HFF-Myc (cell line): ENCODE results near the gene PCGF1.

Experiments used
- DNase-seq: peaks from one replicate; pipeline ENCODE4 v3.0.0-alpha.2; 2011; ENCODE audit warnings: low read depth; ENCODE audit errors: extremely low read depth
- H3K4me3 ChIP-seq: replicated peaks from 2 replicates; pipeline ENCODE4 v1.5.1; 2011; ENCODE audit warnings: low read depth, mild to moderate bottlenecking, control low read depth, low read length
- TF ChIP-seq, protein P1 (sequence below): IDR thresholded peaks from 2 replicates; pipeline ENCODE4 v1.5.1; 2012; ENCODE audit warnings: mild to moderate bottlenecking, low read depth, low read length, control low read depth; ENCODE audit errors: missing control alignments

PCGF1 gene

DNA sequence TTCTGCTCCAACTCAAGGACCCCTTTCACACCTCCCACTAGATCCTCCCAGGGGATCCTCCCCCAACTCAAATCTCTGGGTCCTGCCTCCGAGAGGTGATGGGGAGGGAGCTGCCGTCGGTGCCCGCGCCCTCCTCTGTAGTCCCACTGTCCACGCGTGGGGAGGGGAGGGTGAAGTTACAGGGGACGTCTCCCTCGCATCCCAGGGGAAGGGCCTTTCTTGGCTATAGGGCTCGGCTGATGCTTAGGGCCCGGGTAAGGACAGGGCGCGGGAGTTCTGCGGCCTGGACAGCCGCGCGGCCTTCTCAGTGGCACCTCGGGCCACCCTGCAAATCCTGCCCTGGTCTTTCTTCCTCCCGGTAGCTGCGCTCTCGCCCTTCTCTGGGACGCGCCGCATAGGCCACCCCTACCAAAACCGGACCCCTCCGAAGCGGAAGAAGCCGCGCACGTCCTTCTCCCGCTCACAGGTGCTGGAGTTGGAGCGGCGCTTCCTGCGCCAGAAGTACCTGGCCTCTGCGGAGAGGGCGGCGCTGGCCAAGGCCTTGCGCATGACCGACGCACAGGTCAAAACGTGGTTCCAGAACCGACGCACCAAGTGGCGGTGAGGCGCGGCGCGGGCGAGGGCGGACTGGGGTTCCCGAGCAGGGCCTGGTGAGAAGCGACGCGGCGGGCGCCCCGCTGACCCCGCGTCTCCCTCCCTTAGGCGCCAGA lies 7.9 kb upstream of the PCGF1 start:
- no peak overlapping the region for H3K4me3 ChIP-seq
- TF ChIP-seq, protein P1, sequence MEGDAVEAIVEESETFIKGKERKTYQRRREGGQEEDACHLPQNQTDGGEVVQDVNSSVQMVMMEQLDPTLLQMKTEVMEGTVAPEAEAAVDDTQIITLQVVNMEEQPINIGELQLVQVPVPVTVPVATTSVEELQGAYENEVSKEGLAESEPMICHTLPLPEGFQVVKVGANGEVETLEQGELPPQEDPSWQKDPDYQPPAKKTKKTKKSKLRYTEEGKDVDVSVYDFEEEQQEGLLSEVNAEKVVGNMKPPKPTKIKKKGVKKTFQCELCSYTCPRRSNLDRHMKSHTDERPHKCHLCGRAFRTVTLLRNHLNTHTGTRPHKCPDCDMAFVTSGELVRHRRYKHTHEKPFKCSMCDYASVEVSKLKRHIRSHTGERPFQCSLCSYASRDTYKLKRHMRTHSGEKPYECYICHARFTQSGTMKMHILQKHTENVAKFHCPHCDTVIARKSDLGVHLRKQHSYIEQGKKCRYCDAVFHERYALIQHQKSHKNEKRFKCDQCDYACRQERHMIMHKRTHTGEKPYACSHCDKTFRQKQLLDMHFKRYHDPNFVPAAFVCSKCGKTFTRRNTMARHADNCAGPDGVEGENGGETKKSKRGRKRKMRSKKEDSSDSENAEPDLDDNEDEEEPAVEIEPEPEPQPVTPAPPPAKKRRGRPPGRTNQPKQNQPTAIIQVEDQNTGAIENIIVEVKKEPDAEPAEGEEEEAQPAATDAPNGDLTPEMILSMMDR = no peak
- no peak for DNase-seq

DNA sequence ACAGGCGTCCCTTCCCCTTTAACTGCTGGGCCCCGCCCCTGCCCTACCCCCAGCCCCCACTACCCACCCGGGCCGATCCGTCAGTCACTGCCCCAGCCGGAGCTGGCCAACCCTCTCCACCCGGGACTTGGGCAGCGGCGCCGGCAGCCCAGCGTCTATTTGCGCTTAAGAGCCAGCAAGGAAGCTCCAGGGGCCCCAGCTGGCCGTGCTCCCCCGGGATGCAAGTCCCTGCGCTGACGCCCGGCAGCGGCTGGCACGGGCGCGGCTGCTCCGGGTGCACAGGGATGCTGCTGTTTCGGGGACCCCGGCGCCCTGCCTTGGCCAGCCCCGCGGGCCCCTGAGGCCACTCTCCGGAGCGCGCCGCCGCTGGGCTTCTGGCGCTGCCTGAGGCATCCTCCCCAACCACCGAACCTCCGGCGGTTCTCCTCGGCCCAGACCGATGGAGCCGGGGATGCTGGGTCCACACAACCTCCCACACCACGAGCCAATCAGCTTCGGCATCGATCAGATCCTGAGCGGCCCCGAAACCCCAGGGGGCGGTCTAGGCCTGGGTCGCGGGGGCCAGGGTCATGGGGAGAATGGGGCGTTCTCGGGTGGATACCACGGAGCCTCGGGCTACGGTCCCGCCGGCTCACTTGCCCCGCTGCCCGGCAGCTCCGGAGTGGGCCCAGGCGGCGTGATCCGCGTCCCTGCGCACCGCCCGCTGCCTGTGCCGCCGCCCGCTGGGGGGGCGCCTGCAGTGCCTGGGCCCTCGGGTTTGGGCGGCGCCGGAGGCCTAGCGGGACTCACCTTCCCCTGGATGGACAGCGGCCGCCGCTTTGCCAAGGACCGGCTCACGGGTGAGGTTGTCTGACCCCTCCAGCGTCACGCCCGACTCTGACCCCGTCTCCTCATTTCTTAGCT lies 7.1 kb upstream of the PCGF1 start, which contains the start of gene TLX2:
TLX2 (plus strand) TSS at position 83 of the 903 bp plus-strand sequence; CDS start at position 440, 357 bp downstream.
- TF ChIP-seq, protein P1 = no peak
- DNase-seq = no peak
- no peak within 1 kb of the TSS for H3K4me3 ChIP-seq

DNA sequence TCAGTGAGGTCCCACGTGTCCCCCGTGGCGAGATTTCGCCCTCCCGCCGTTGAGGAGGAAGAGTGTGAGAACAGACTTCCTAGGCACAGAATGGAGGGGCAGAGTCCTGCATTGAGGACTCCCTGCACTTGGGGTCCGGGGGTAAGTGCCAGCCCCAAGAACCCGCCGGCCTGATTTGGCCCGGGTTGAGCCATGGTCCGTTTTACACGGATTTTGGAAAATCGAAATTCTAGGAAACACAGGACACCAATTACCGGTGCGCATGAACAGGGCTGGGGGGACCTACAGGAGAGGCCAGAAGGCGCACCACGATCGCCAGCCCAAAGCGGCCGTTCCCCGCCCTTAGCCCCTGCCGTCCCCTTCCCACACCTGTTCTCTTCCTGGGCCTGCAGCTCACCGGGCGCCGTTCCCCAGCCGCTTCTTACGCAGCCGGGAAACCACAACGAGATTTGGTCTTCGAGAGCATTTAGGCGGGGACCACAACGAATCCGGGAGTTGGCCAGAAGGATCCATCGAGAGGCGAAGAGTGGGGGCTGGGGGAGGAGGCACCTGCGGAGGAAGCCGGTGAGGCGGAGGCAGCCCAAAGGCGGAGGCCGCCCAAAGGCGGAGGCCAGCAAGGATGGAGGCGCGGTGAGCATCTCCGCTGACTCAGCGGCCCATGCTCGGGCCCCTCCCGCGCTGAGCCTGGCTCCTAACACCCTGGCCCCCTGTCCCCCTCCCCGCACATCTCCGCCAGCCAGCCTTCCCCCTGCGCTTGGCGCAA lies 6.3 kb upstream of the PCGF1 start:
- no peak for DNase-seq
- H3K4me3 ChIP-seq = no peak overlapping the region
- TF ChIP-seq, protein P1 = no peak

DNA sequence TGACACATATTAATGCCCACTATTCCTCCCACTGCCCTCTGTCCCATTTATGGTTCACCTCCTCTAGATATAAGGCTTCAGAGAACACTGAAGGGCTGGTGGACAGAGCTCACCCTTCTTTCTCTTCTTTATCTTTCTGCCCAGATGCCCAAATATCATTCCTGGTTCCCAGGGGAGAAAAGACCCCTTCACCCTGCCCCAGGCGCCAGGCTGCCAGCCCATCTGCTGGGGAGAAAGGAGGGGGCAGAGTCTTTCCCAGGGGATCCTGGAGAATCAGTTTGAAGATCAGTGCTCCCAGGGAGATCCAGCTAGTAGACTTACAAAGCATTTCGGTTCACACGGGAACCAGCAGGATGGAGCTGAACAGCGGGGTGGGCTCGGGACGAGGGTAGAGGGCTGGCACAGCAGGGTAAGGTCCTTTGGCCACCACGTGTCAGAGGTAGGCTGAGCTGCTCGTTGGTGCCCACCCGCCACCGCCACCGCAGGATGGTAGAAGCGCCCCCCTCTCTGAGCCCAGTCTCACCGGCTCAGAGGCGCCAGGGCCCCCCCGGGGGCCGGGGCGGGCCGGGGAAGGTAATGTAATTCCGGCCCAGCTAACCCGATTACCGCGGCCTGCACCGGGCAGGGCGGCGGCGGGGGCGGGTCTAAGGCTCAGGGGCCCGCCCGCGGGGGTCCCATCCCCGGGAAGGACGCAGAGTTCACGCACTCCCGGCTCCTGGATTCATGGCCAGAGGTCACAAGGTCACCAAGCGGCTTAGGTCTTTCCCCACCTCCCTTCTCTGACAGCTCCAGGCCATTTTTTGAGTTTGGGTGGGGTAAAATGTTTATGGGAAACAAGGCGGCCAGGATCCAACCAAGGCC lies 5.5 kb upstream of the PCGF1 start:
- DNase-seq = no peak
- no peak overlapping the region for H3K4me3 ChIP-seq
- TF ChIP-seq, protein P1 = no peak

DNA sequence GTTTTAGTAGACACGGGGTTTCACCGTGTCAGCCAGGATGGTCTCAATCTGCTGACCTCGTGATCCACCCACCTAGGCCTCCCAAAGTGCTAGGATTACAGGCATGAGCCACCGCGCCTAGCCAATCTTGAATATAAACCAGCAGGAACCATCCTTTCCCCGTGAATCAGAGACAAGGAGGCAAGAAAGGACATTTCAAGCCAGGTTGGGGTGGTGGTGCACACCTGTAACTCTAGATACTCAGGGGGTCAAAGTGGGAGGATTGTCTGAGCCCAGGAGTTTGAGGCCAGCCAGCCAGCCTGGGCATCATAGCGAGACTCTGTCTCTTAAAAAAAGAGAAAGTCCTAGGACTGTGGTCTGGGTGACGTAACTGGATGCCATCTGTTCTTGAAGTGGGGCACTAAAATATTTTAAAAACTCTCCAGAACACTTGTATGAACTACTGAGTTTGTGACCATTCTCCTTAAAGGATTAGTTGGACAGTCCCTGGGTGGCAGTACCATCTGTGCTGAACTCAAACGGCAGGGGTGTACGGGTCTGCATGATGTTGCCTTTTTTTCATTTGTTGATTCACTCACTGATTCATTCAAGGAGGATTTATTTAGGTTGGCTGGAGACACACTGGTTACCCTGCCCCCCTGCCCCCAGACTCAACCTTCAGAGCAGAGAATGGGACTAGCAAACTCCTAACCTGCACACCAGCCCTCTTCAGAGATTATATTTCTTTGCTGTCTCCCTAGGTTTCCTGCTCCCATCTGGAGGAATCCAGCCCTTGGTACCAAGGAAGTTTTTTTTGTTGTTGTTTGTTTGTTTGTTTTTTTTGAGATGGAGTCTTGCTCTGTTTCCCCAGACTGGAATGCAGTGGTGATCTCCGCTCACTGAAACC lies 3.9 kb upstream of the PCGF1 start:
- TF ChIP-seq, protein P1 = no peak
- no peak for DNase-seq
- no peak overlapping the region for H3K4me3 ChIP-seq
